H54 (cell line): ENCODE measurements around the gene LCMT1.

Experiments used
- DNase-seq: peaks from one replicate; pipeline ENCODE4 v3.0.0; 2011; ENCODE audit warnings: low spot score, mixed read lengths; ENCODE audit not compliant: insufficient read length
- FAIRE-seq: peaks from 3 replicates; lab custom pipeline; 2011; peaks lifted over from hg19 to GRCh38; lab: Jason Lieb, UNC
- POLR2A ChIP-seq: IDR thresholded peaks from 2 replicates; pipeline ENCODE4 v1.6.1; 2011; ENCODE audit warnings: low read depth, mild to moderate bottlenecking, low read length

The LCMT1 gene

DNA sequence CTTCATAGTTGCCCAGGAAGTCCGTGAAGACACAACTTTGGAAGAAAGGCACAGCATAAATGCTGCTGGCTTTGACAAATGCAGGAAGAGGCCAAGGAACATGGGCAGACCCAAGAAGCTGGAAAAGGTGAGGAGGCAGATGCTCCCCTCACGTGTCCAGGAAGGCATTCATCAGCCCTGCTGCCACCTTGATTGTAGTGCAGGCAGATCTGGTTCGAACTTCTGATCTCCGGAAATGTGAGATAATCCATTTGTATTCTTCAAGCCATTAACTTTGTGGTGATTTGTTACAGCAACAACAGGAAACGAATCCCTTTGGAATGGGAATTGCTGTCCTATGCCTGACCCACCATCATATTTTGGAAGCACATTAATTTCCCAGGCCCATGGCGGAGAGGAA is 28.5 kb upstream of the LCMT1 start:
- DNase-seq (no peak), FAIRE-seq (no peak)
- TF ChIP-seq POLR2A, result no peak

DNA sequence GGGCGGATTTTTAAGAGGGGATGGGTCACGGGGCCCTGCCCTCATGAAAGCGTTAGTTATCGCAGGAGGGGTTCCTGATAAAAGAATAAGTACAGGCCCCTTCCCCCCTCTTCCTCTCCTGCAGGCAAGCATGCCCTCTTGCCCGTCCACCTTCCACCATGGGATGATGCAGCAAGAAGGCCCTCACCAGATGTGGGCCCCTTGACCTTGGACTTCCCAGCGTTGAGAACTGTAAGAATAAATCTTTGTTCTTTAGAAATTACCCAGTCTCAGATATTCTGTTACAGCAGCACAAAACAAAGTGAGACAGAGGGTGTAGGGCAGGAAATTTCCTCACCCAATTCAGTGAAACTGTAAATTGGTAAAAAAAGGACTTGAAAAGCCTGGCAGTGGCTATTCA is 27.8 kb upstream of the LCMT1 start:
- no peak for DNase-seq
- FAIRE-seq, result no peak
- no peak for TF ChIP-seq POLR2A

DNA sequence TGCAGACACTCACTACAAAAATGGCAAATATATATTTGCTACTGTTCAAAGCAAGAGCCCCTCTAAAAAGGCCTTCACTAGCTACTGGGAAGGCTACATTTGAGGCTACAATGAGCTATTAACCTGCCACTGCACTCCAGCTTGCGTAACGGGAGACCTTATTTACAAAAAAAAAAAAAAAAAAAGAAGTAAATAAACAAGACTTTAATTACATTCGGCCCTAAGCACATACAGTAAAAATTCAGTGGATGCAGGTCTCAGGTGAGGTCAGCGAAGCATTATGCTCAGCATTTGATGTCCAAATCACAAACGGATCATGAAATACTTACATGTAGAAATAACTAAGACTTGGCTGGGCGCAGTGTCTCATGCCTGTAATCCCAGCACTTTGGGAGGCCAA is 26.7 kb upstream of the LCMT1 start:
- TF ChIP-seq POLR2A, result no peak
- no peak for FAIRE-seq

DNA sequence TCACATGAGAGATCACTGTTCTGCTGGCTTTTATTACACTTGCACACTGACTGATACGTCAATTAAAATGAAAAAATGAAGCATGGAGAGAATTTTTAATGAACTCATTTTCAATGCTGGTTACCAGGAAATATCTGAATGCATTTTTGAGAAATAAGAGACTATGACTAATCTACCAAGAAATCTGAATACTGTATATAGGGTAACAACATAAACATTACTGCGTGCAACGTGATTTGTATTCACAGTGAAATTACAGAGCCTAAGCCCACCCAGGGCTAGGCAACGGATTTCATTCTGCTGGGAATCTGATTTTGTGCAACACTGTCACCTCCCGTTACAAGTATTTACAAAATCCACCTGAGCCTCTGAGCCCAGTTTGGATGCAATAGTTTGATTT is 23.8 kb upstream of the LCMT1 start:
- no peak for FAIRE-seq

More for the DNA sequence above, 26.7 kb upstream of the LCMT1 start:
- DNase-seq, result no peak

DNA sequence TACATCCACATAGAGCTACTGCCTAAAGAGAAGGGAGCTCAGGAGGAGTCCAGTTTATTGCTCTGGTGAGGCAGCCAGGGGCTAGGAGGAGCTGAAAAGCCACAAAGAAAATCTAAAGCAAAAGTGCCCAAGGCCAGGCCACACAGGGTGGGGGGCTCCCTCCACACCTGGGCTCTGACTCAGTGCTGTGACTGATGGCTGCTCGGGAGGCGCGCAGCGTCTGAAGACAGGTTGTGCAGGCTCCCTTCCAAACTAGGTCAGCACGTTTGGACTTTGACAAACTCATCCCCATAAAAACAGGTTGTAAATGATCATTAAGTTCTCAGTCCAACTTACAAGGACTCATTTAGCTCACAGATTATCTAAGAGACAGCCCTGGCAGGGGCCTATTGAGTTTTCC is 22.2 kb upstream of the LCMT1 start:
- FAIRE-seq (no peak), DNase-seq (no peak)
- no peak for TF ChIP-seq POLR2A

More for the DNA sequence above, 23.8 kb upstream of the LCMT1 start:
- no peak for DNase-seq
- no peak for TF ChIP-seq POLR2A

DNA sequence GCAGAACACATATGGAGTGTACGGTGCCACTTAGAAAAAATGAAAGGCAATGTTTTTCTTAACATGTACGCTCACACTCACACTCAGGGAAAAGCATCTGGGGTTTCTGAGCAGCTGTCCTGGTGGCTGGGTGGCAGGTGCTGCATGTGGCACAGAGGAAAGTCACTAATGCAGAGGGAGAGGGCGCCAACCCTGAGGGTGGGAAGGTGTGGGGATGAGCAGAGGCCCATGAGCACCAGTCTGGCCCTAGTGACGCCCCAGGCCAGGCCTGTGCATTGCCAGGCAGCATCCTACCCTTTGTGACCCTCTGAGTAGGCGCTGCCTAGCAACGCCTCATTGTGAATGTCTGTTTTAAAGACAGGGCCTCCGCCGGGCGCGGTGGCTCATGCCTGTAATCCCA is 19.1 kb upstream of the LCMT1 start:
- FAIRE-seq, result no peak

DNA sequence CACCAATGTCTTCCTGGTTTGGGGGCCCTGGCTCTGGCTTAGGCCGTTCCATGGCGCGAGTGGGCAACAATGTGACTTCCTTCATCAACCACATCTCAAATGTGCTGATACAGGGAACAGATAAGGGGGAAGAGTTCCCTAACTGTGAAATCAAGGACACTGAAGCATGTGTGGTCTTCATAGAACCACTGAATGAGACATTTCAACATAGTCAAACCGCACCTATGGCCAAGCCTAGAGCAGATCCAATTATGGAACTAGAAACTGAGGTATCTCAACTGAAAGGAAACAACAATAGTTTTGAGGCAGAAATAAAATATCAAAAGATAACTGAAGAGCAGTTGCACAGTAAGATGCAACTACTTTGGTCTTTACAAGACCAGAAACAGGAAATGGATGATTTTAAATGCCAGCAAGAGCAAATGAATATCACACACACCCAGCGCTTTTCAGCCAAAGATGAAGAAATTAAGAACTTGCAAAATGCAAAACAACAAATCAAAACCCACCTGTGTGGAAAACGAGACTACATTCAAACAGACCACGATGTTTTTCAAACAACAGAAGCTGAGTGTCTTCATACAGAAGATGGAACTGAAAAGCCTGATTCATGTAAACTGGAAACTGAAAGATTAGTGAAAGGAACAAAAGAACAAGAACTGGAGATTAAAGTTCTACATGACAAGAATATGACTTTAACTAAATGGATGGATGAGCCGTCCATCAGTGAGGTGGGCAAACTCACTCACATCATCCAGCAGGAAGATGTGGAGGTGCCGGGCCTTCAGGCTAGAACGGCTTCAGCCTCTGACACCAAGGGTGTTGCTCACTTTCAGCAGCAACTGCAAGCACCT is 18.1 kb upstream of the LCMT1 start:
- no peak for FAIRE-seq
- no peak for TF ChIP-seq POLR2A
- no peak for DNase-seq

More for the DNA sequence above, 19.1 kb upstream of the LCMT1 start:
- no peak for TF ChIP-seq POLR2A
- DNase-seq, result no peak

DNA sequence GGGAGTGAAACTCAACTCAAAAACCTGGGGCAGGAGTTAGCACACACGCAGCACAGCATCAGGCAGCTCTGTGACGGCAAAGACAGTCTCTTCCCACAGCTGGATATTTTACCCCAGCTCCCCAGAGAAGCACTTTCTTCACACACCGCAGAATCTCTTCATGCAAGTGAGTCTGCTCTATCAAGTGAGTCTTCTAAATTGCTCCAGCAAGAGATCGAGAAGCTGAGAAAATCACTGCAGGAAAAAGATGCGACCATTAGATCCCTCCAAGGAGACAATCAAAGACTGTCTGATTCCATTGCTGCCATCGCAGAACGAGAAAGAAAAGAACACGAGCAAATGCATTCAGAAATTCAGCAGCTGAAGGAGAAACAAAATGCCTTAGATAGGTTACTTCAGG is 16.9 kb upstream of the LCMT1 start:
- DNase-seq (no peak), FAIRE-seq (no peak)
- no peak for TF ChIP-seq POLR2A

DNA sequence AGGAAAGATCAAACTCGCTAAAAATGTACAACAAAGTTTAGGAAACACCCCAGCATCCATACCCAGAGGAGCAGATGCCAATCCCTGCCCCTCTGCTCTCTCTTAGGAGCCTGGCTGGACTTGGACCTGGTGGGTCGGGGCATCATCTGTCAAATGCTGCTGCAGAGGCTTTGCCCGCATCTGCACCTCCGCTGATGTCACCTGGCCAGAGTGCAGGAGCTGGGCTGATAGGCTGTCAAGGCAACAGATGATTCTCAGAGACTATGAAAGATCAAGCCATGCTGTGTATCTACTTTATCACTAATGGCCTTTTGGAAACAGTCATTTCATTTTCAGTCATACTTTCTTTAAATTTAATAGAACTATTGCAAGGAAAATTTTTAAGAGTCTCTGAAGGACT is 15.9 kb upstream of the LCMT1 start:
- FAIRE-seq (no peak), DNase-seq (no peak)
- no peak for TF ChIP-seq POLR2A

DNA sequence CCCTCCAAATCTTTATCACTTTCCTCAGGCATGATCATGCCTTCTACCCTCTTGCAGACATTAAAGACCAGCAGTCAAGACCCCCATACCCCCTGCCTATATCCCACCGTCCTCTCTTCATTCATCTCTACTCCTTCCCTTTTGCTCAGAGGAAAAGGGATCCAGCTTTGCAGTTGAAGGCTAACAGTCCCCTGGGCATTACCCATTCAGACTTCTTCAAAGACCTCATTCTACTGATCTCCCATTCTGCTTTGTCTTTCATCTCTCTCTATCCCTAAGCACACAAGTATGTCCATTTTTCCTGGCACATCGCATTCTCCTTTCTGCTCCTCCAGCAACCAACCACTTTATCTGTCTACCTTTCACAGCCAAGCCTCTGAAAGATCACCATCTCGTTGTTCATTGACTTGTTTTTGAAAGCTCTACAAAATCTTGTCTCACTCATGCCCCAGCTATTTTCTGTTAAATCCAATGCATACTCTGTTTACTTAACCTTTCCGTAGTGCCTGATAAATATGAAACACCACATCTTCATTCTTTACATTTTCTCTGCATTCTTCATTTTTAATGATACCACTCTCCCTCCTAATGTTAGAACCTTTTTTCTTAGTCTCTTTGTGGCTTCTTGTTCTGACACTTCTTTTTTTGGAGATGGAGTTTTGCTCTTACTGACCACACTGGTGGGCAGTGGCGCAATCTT is 14.1 kb upstream of the LCMT1 start:
- no peak for TF ChIP-seq POLR2A
- DNase-seq (no peak), FAIRE-seq (no peak)

DNA sequence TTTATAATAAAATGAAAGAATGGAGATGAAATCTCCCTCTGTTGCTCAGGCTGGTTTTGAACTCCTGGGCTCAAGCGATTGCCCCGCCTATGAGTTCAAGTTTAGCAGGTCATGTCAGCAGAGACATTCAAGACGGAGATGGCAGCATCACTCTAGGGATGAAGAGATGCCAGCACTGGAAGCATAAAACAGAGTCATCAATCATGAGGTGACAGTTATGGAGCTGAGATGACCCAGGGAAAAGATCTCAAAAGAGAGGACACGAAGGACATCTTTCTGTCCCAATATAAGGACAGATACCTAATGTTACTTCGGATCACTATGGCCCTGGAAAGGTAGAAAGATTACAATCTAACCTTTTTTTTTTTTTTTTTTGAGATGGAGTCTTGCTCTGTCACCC is 11.0 kb upstream of the LCMT1 start:
- DNase-seq, result no peak
- FAIRE-seq, result no peak
- no peak for TF ChIP-seq POLR2A

DNA sequence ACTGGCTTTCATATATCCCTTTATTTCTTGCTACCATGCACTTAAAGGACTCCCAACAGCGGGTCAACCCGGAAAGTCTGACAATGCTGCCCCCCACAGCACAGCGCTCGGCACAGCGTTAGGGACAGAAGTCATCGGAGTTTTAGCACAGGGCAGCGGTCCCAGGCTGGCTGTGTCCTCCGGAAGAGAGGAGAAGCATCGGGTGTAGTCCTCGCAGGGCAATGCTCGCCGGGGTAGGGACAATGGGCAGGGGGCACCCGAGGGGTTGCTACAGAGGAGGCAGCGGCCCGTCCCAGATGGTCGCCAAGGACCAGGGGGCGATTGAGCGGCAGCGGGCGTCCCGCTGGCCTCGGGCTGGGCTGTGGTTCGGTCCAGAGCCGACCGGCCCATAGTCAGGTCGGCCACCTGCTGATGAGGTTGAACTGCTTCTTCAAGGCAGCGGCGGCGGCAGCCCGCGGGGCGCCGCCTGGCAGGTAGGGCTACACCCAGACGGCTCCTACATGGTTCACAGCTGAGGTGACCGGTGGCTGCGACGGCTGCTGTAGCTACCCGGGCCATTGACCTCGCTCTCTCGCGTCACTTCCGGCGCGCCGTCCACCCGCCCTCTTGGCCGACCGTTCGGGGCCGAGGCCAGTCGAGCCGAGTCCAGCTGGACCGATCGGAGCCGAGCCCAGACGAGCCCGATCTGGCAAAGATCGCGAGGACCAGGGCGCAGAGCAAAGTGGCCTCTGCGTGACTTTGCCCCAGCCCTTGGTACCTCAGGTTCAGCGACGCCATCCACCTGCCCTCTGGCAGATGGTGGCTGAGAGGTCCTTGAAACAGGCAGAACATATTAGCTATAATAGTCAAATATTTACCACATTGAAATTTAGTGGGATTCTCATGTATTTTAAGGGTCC is 4.7 kb upstream of the LCMT1 start:
- FAIRE-seq, result no peak

DNA sequence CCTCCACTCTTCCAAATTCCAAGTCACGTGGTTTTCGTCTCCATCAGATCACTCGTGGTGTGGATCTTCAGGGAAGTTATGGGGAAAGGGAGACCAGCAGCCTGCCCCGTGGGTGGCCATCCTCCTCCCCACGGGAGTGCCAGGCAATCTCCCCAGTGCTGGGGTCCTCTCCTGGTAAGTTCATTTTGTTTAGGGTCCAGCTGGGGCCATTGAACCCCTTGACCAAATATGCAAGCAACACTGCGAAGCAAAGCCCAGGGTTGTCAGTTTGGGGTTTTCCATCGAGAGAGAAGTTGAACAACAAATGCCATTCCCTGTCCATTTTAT is 4.1 kb upstream of the LCMT1 start:
- no peak for TF ChIP-seq POLR2A
- FAIRE-seq, result no peak
- no peak for DNase-seq

More for the DNA sequence above, 4.7 kb upstream of the LCMT1 start:
- DNase-seq, result peak; percentile 52
- peak; percentile 78 for TF ChIP-seq POLR2A

DNA sequence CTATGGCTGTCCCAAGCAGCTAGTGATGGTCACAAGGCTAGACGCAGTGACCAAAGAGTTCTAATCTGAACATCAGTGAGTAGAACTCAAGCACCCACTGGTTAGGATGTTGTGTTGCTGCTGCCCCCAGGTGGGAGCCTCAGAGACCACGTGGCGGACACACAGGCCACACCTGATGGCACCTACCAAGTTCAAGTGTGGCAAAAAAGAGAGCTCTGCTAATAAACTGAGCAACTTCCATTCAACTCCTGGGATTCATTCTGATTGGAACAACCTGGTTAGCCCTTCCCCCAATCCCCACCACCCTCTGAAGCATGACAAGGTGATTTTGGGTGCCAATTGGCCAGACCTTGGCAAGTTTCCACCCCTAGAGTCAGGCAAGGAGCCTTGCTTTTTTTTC is 3.5 kb upstream of the LCMT1 start:
- no peak for TF ChIP-seq POLR2A
- DNase-seq, result no peak
- no peak for FAIRE-seq
